Karpas-422 (cell line): ENCODE data around the gene C4orf17. TPM values are rescaled to one million over a fixed set of nuclear protein-coding genes. Genes with fewer than 3 reads are reported as not detected.
"Not testable (repeated sequence)": the region's sequence is repeated elsewhere in the genome, so short reads cannot be mapped to it uniquely, and the experiment has no call there.

Experiments used
- DNase-seq: peaks from one replicate; pipeline ENCODE4 v3.0.0-alpha.2; 2015
- H2AFZ ChIP-seq: fragments of 200-600 bp; sonication (generic); 2 replicates; pipeline ENCODE4 v1.6.1; 2014; ENCODE audit warnings: antibody characterized with exemption, low read length, mixed read lengths
- H3K27ac ChIP-seq: fragments of 200-600 bp; sonication (generic); 2 replicates; pipeline ENCODE4 v1.5.1; 2014; ENCODE audit warnings: mild to moderate bottlenecking, low read length, moderate library complexity
- H3K27me3 ChIP-seq: fragments of 200-600 bp; sonication (generic); 2 replicates; pipeline ENCODE4 v1.6.1; 2014; ENCODE audit warnings: low read length, mixed read lengths
- H3K36me3 ChIP-seq: fragments of 200-600 bp; sonication (generic); 2 replicates; pipeline ENCODE4 v1.6.1; 2014; ENCODE audit warnings: low read length, mixed read lengths; ENCODE audit not compliant: insufficient read depth
- H3K4me1 ChIP-seq: fragments of 200-600 bp; sonication (generic); 2 replicates; pipeline ENCODE4 v1.6.1; 2014; ENCODE audit warnings: mild to moderate bottlenecking, low read length, mixed read lengths
- H3K4me2 ChIP-seq: fragments of 200-600 bp; sonication (generic); 2 replicates; pipeline ENCODE4 v1.6.1; 2014; ENCODE audit warnings: low read length, low read depth, mild to moderate bottlenecking; ENCODE audit not compliant: poor library complexity, severe bottlenecking
- H3K4me3 ChIP-seq: fragments of 200-600 bp; sonication (generic); 2 replicates; pipeline ENCODE4 v1.5.1; 2014; ENCODE audit warnings: mild to moderate bottlenecking, antibody characterized with exemption, low read length, mixed read lengths
- H3K79me2 ChIP-seq: fragments of 200-600 bp; sonication (generic); 2 replicates; pipeline ENCODE4 v1.6.1; 2014; ENCODE audit warnings: mild to moderate bottlenecking, low read length, mixed read lengths
- H3K9ac ChIP-seq: fragments of 200-600 bp; sonication (generic); 2 replicates; pipeline ENCODE4 v1.6.0; 2014; ENCODE audit warnings: low read length
- H3K9me2 ChIP-seq: fragments of 200-600 bp; sonication (generic), shearing (Covaris generic); replicated peaks from 2 replicates; pipeline ENCODE4 v1.6.0; 2014; ENCODE audit warnings: mild to moderate bottlenecking, low read length, moderate library complexity; ENCODE audit not compliant: insufficient read depth
- H3K9me3 ChIP-seq: fragments of 300-700, 200-600 bp; sonication (generic); 2 replicates; pipeline ENCODE4 v1.6.1; 2014; ENCODE audit warnings: low read length, mixed read lengths
- H4K20me1 ChIP-seq: fragments of 200-600 bp; sonication (generic); 2 replicates; pipeline ENCODE4 v1.6.1; 2014; ENCODE audit warnings: mild to moderate bottlenecking, antibody characterized with exemption, low read length, low read depth; ENCODE audit not compliant: insufficient read depth
- total RNA-seq: library from RNA; depleted of rRNA; stranded (reverse); fragments of >200 nt; shearing (Covaris generic); gene quantifications from 2 replicates; pipeline ENCODE4 v1.2.3, GENCODE V29; 2014; ENCODE audit warnings: low replicate concordance

C4orf17 gene
- total RNA-seq, 1 experiment from 2014 or later: not detected

GRCh38 chr4:99473131-99473530, 37.7 kb upstream of the C4orf17 start:
- Histone ChIP-seq H3K27me3 (no peaks in the 10 kb centered on the region), H3K4me1 (peaks cover 3% of the 10 kb centered on the region), H3K4me3 (no peak overlapping the region), H3K9ac (no peak overlapping the region), H2AFZ (no peak overlapping the region), H3K79me2 (no peaks in the 10 kb centered on the region), H3K4me2 (no peak overlapping the region), H3K36me3 (no peaks in the 10 kb centered on the region), H3K27ac (no peak overlapping the region), H4K20me1 (no peaks in the 10 kb centered on the region), H3K9me3 (no peaks in the 10 kb centered on the region), H3K9me2 (no peaks in the 10 kb centered on the region)
- DNase-seq: no peak

GRCh38 chr4:99483636-99484035, 27.2 kb upstream of the C4orf17 start:
- no peak overlapping the region for H3K27ac ChIP-seq
- no peak overlapping the region for H3K9ac ChIP-seq
- H4K20me1 ChIP-seq: no peaks in the 10 kb centered on the region
- H3K36me3 ChIP-seq: no peaks in the 10 kb centered on the region; the same call in 1 of the 2 replicates
- no peaks in the 10 kb centered on the region; the same call in 1 of the 2 replicates for H3K27me3 ChIP-seq
- no peak overlapping the region for H2AFZ ChIP-seq
- H3K4me1 ChIP-seq: no peaks in the 10 kb centered on the region
- peaks cover 12% of the 10 kb centered on the region for H3K9me3 ChIP-seq
- no peak overlapping the region for H3K4me3 ChIP-seq
- no peaks in the 10 kb centered on the region for H3K79me2 ChIP-seq
- no peak for DNase-seq
- H3K9me2 ChIP-seq: no peaks in the 10 kb centered on the region
- no peak overlapping the region for H3K4me2 ChIP-seq

- H4K20me1 ChIP-seq: no peaks in the 10 kb centered on the region
- H3K27ac ChIP-seq: no peak overlapping the region
- H3K4me3 ChIP-seq: no peak overlapping the region
- H3K79me2 ChIP-seq: no peaks in the 10 kb centered on the region
- H3K4me1 ChIP-seq: no peaks in the 10 kb centered on the region
- H3K9me3 ChIP-seq: peaks cover 12% of the 10 kb centered on the region
- no peaks in the 10 kb centered on the region; the same call in 1 of the 2 replicates for H3K36me3 ChIP-seq
- H2AFZ ChIP-seq: no peak overlapping the region
- H3K9me2 ChIP-seq: no peaks in the 10 kb centered on the region
- no peak overlapping the region for H3K9ac ChIP-seq
- H3K4me2 ChIP-seq: no peak overlapping the region
- no peaks in the 10 kb centered on the region; the same call in 1 of the 2 replicates for H3K27me3 ChIP-seq
- DNase-seq: no peak
These were observed 25.6 kb upstream of the C4orf17 start for GRCh38 chr4:99485212-99485611.

GRCh38 chr4:99486648-99487047, 24.2 kb upstream of the C4orf17 start:
- H3K4me3 ChIP-seq, H3K27ac ChIP-seq, H3K4me2 ChIP-seq, H2AFZ ChIP-seq, H4K20me1 ChIP-seq, H3K9me2 ChIP-seq, H3K36me3 ChIP-seq, H3K27me3 ChIP-seq, DNase-seq, H3K79me2 ChIP-seq, H3K9ac ChIP-seq, H3K4me1 ChIP-seq: not testable (repeated sequence)
- H3K9me3 ChIP-seq: peaks cover 12% of the 10 kb centered on the region

GRCh38 chr4:99490286-99490685, 20.5 kb upstream of the C4orf17 start:
- Histone ChIP-seq H3K9ac (no peak overlapping the region), H3K27me3 (no peaks in the 10 kb centered on the region), H3K27ac (no peak overlapping the region), H3K9me3 (peaks cover 12% of the 10 kb centered on the region), H4K20me1 (no peaks in the 10 kb centered on the region), H3K79me2 (no peaks in the 10 kb centered on the region), H2AFZ (no peak overlapping the region), H3K36me3 (no peaks in the 10 kb centered on the region), H3K4me2 (no peak overlapping the region), H3K9me2 (no peaks in the 10 kb centered on the region), H3K4me3 (no peak overlapping the region), H3K4me1 (no peaks in the 10 kb centered on the region)
- no peak for DNase-seq

GRCh38 chr4:99504804-99505502, 5.9 kb upstream of the C4orf17 start:
- Histone ChIP-seq H2AFZ (no peak overlapping the region), H3K9me3 (no peaks in the 10 kb centered on the region), H3K9ac (no peak overlapping the region), H3K27ac (no peak overlapping the region), H3K36me3 (no peaks in the 10 kb centered on the region), H3K4me1 (peaks cover 5% of the 10 kb centered on the region), H3K9me2 (no peaks in the 10 kb centered on the region), H3K4me2 (no peak overlapping the region), H4K20me1 (no peaks in the 10 kb centered on the region), H3K79me2 (no peaks in the 10 kb centered on the region), H3K27me3 (no peaks in the 10 kb centered on the region), H3K4me3 (no peak overlapping the region)
- DNase-seq: no peak

- H3K9me2 ChIP-seq: no peaks in the 10 kb centered on the region
- H3K36me3 ChIP-seq: no peaks in the 10 kb centered on the region
- no peak overlapping the region for H3K27ac ChIP-seq
- no peaks in the 10 kb centered on the region for H3K79me2 ChIP-seq
- H3K27me3 ChIP-seq: no peaks in the 10 kb centered on the region
- no peak overlapping the region for H2AFZ ChIP-seq
- no peaks in the 10 kb centered on the region for H4K20me1 ChIP-seq
- peaks cover 5% of the 10 kb centered on the region for H3K4me1 ChIP-seq
- no peak for DNase-seq
- H3K4me3 ChIP-seq: no peak overlapping the region
- H3K4me2 ChIP-seq: no peak overlapping the region
- H3K9ac ChIP-seq: no peak overlapping the region
- H3K9me3 ChIP-seq: no peaks in the 10 kb centered on the region
These were observed 4.0 kb upstream of the C4orf17 start for GRCh38 chr4:99506781-99507180.

- DNase-seq: no peak
- no peaks in the 10 kb centered on the region for H3K27me3 ChIP-seq
- H4K20me1 ChIP-seq: no peaks in the 10 kb centered on the region
- H3K4me1 ChIP-seq: peaks cover 5% of the 10 kb centered on the region
- no peaks in the 10 kb centered on the region for H3K9me2 ChIP-seq
- H2AFZ ChIP-seq: no peak overlapping the region
- H3K9ac ChIP-seq: no peak overlapping the region
- H3K4me2 ChIP-seq: no peak overlapping the region
- no peaks in the 10 kb centered on the region for H3K9me3 ChIP-seq
- H3K36me3 ChIP-seq: no peaks in the 10 kb centered on the region
- no peak overlapping the region for H3K27ac ChIP-seq
- H3K4me3 ChIP-seq: no peak overlapping the region
- H3K79me2 ChIP-seq: no peaks in the 10 kb centered on the region
These were observed 3.5 kb upstream of the C4orf17 start for GRCh38 chr4:99507349-99507748.
